Measurements from ENCODE around the gene PTPN2. TPM values are rescaled to one million over a fixed set of nuclear protein-coding genes. Genes with fewer than 3 reads are reported as not detected.

Gene PTPN2
- polyA plus RNA-seq, 1 donor from 2014 or later: 45.7 TPM

GRCh38 chr18:12796448-12796847, 87.6 kb downstream of the PTPN2 start (continued):
- TF ChIP-seq EP300 (conservative IDR thresholded peaks at IDR 0.05; ENCODE audit: poor library complexity, severe bottlenecking): no peak

- Histone ChIP-seq H3F3A (ENCODE audit: insufficient read depth, low read length, poor library complexity, severe bottlenecking) (no peaks in the 10 kb centered on the region), H3K4me3 (ENCODE audit: low read length) (no peak overlapping the region), H3K27me3 (ENCODE audit: insufficient read depth, low read depth, low read length) (no peaks in the 10 kb centered on the region), H3K27ac (ENCODE audit: low read length) (no peak overlapping the region), H3K9me2 (ENCODE audit: insufficient read depth, low read length) (no peaks in the 10 kb centered on the region), H2AFZ (ENCODE audit: low read depth, low read length) (no peak overlapping the region), H3K79me2 (replicated peaks; ENCODE audit: insufficient read depth, low read length) (no peaks in the 10 kb centered on the region), H3K9ac (ENCODE audit: low read length) (no peak overlapping the region), H3K4me2 (ENCODE audit: low read length) (no peak overlapping the region), H3K36me3 (ENCODE audit: insufficient read depth, low read length) (no peaks in the 10 kb centered on the region), H3K9me3 (ENCODE audit: low read length) (no peaks in the 10 kb centered on the region), H4K20me1 (ENCODE audit: insufficient read depth) (no peaks in the 10 kb centered on the region)
- TF ChIP-seq MXI1 (conservative IDR thresholded peaks at IDR 0.05; ENCODE audit: poor library complexity, severe bottlenecking): no peak
- no peak for TF ChIP-seq EP300 (conservative IDR thresholded peaks at IDR 0.05; ENCODE audit: poor library complexity, severe bottlenecking)
- no peak for TF ChIP-seq RAD21 (conservative IDR thresholded peaks at IDR 0.05)
- no peak for TF ChIP-seq SMC3 (conservative IDR thresholded peaks at IDR 0.05; ENCODE audit: poor library complexity)
- no peak for TF ChIP-seq POLR2AphosphoS5 (IDR thresholded peaks at IDR 0.05)
- no peak for TF ChIP-seq REST (IDR thresholded peaks at IDR 0.05; ENCODE audit: borderline replicate concordance)
- TF ChIP-seq TAF1 (IDR thresholded peaks at IDR 0.05; ENCODE audit: low read depth): no peak
- no peak for TF ChIP-seq CTCF (IDR thresholded peaks at IDR 0.05; ENCODE audit: poor library complexity, severe bottlenecking)
- no peak for TF ChIP-seq EZH2 (IDR thresholded peaks at IDR 0.05; ENCODE audit: borderline replicate concordance, insufficient read depth, low read length, poor library complexity, severe bottlenecking)
Measured at GRCh38 chr18:12791610-12792009, 92.4 kb downstream of the PTPN2 start.

GRCh38 chr18:12786669-12787068, 97.4 kb downstream of the PTPN2 start:
- H3K4me2 ChIP-seq (ENCODE audit: low read length): no peak overlapping the region
- H3F3A ChIP-seq (ENCODE audit: insufficient read depth, low read length, poor library complexity, severe bottlenecking): no peaks in the 10 kb centered on the region
- H4K20me1 ChIP-seq (ENCODE audit: insufficient read depth): no peaks in the 10 kb centered on the region
- no peak overlapping the region for H3K9ac ChIP-seq (ENCODE audit: low read length)
- H3K4me3 ChIP-seq (ENCODE audit: low read length): no peak overlapping the region
- H2AFZ ChIP-seq (ENCODE audit: low read depth, low read length): no peak overlapping the region
- no peaks in the 10 kb centered on the region for H3K9me3 ChIP-seq (ENCODE audit: low read length)
- H3K27ac ChIP-seq (ENCODE audit: low read length): no peak overlapping the region
- no peaks in the 10 kb centered on the region for H3K79me2 ChIP-seq (replicated peaks; ENCODE audit: insufficient read depth, low read length)
- no peaks in the 10 kb centered on the region for H3K36me3 ChIP-seq (ENCODE audit: insufficient read depth, low read length)
- no peaks in the 10 kb centered on the region for H3K9me2 ChIP-seq (ENCODE audit: insufficient read depth, low read length)
- no peak for TF ChIP-seq MXI1 (conservative IDR thresholded peaks at IDR 0.05; ENCODE audit: poor library complexity, severe bottlenecking)
- no peak for TF ChIP-seq CTCF (IDR thresholded peaks at IDR 0.05; ENCODE audit: poor library complexity, severe bottlenecking)
- H3K27me3 ChIP-seq (ENCODE audit: insufficient read depth, low read depth, low read length): no peaks in the 10 kb centered on the region

Data from neural cell (in vitro differentiated cells).